ENCODE results near the gene SSH2.

The SSH2 gene

DNA sequence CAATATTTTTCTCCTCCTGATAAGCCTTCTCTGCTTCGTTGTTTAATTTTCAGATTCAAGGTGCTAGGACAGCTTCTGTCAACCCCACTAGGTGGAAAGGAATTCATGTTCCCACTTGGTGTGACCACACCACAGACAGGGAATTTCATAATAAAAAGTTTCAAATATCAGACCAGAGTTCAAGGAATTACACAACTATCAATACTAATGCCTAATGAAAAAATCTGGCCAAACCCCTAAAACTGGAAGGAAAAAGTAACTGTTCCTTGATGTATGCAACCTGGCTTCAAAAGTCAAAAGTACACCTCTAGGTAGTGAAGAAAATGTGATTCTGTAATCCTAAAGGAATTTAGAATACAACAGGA is 219.5 kb downstream of the SSH2 start:
- Histone ChIP-seq H2AFZ (ENCODE audit: low read depth, low read length) (no peak overlapping the region), H3K36me3 (ENCODE audit: insufficient read depth, low read length) (no peaks in the 10 kb centered on the region), H3K4me1 (ENCODE audit: insufficient read depth, low read length) (peaks cover 5% of the 10 kb centered on the region), H3K27me3 (ENCODE audit: insufficient read depth, low read length) (no peaks in the 10 kb centered on the region), H3K4me3 (ENCODE audit: low read length) (no peak overlapping the region), H3K9me3 (ENCODE audit: low read length) (no peaks in the 10 kb centered on the region)

- Histone ChIP-seq H2AFZ (ENCODE audit: low read depth, low read length) (no peak overlapping the region), H3K27me3 (ENCODE audit: insufficient read depth, low read length) (no peaks in the 10 kb centered on the region), H3K9me3 (ENCODE audit: low read length) (no peaks in the 10 kb centered on the region), H3K36me3 (ENCODE audit: insufficient read depth, low read length) (no peaks in the 10 kb centered on the region), H3K4me3 (ENCODE audit: low read length) (no peak overlapping the region), H3K4me1 (ENCODE audit: insufficient read depth, low read length) (peaks cover 5% of the 10 kb centered on the region)
Observed at GRCh38 chr17:29709866-29710519, 220.0 kb downstream of the SSH2 start.

DNA sequence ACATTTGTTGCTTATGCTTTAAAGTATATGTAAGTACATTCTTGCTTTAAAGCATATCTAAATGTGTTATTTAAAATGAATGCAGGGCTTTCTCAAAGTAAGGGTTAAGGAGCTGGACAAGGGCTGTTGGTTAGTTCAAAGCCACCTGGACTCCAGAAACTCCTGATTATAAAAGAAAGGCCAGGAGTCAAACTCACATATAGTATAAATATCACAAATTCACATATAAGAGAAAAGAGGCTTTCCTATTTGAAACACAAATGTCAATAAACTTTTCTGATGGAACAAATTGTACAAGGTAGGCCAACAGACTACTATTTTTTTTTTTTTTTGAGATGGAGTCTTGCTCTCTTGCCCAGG is 222.8 kb downstream of the SSH2 start:
- no peak overlapping the region for H3K4me3 ChIP-seq (ENCODE audit: low read length)
- no peaks in the 10 kb centered on the region for H3K4me1 ChIP-seq (ENCODE audit: insufficient read depth, low read length)
- peaks cover 3% of the 10 kb centered on the region for H3K36me3 ChIP-seq (ENCODE audit: insufficient read depth, low read length)
- no peaks in the 10 kb centered on the region for H3K27me3 ChIP-seq (ENCODE audit: insufficient read depth, low read length)
- H2AFZ ChIP-seq (ENCODE audit: low read depth, low read length), result no peak overlapping the region
- H3K9me3 ChIP-seq (ENCODE audit: low read length), result no peaks in the 10 kb centered on the region

DNA sequence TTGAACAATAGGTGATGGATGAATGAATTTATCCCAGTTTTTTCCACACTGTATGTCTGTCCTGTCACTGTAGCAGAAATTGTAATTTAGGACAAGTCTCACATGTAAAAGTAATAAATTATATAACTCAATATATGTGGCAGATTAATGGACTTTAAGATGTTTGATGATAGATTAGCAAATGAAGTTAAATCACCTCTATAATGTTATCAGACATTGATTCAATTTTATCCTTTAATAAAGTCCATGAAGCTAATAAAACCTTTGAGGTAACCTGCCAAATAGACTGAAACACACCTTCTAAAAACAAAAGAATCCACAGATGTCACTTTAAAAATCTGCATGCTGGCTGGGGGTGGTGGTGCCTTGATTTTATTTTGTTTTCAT is 224.0 kb downstream of the SSH2 start:
- Histone ChIP-seq H3K27me3 (ENCODE audit: insufficient read depth, low read length) (no peaks in the 10 kb centered on the region), H3K4me1 (ENCODE audit: insufficient read depth, low read length) (no peaks in the 10 kb centered on the region), H3K36me3 (ENCODE audit: insufficient read depth, low read length) (peaks cover 6% of the 10 kb centered on the region), H3K4me3 (ENCODE audit: low read length) (no peak overlapping the region), H3K9me3 (ENCODE audit: low read length) (no peaks in the 10 kb centered on the region), H2AFZ (ENCODE audit: low read depth, low read length) (no peak overlapping the region)

- no peaks in the 10 kb centered on the region for H3K27me3 ChIP-seq (ENCODE audit: insufficient read depth, low read length)
- H3K36me3 ChIP-seq (ENCODE audit: insufficient read depth, low read length), result peaks cover 6% of the 10 kb centered on the region
- H3K4me1 ChIP-seq (ENCODE audit: insufficient read depth, low read length), result no peaks in the 10 kb centered on the region
- no peaks in the 10 kb centered on the region for H3K9me3 ChIP-seq (ENCODE audit: low read length)
- H2AFZ ChIP-seq (ENCODE audit: low read depth, low read length), result no peak overlapping the region
- no peak overlapping the region for H3K4me3 ChIP-seq (ENCODE audit: low read length)
Observed at GRCh38 chr17:29705386-29705785, 224.6 kb downstream of the SSH2 start.

DNA sequence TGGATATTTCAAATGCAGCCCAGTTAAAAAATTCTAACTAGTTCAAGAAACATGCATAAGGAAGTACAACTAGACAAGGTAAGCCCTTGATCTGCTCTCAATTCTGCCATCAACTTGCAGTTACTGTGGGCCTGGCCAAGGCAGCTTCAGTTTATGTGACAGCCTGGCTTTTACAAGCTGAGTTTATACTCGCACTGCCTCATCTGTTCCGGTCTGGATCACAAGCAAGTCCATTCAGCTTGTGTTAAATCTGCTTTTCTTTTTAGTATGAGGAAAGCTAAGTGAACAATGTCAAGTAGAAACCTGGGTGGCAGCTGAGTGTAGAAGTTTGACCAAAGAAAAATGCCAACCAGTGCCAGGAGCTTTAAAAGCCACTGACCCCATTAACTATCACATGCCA is 230.7 kb downstream of the SSH2 start:
- Histone ChIP-seq H2AFZ (ENCODE audit: low read depth, low read length) (no peak overlapping the region), H3K27me3 (ENCODE audit: insufficient read depth, low read length) (no peaks in the 10 kb centered on the region), H3K4me1 (ENCODE audit: insufficient read depth, low read length) (no peaks in the 10 kb centered on the region), H3K4me3 (ENCODE audit: low read length) (no peak overlapping the region), H3K9me3 (ENCODE audit: low read length) (no peaks in the 10 kb centered on the region), H3K36me3 (ENCODE audit: insufficient read depth, low read length) (peaks cover 6% of the 10 kb centered on the region)

- no peaks in the 10 kb centered on the region for H3K27me3 ChIP-seq (ENCODE audit: insufficient read depth, low read length)
- H3K9me3 ChIP-seq (ENCODE audit: low read length), result no peaks in the 10 kb centered on the region
- H3K4me1 ChIP-seq (ENCODE audit: insufficient read depth, low read length), result no peaks in the 10 kb centered on the region
- peaks cover 6% of the 10 kb centered on the region for H3K36me3 ChIP-seq (ENCODE audit: insufficient read depth, low read length)
- H3K4me3 ChIP-seq (ENCODE audit: low read length), result no peak overlapping the region
- H2AFZ ChIP-seq (ENCODE audit: low read depth, low read length), result no peak overlapping the region
Observed at GRCh38 chr17:29698837-29699236, 231.2 kb downstream of the SSH2 start.

DNA sequence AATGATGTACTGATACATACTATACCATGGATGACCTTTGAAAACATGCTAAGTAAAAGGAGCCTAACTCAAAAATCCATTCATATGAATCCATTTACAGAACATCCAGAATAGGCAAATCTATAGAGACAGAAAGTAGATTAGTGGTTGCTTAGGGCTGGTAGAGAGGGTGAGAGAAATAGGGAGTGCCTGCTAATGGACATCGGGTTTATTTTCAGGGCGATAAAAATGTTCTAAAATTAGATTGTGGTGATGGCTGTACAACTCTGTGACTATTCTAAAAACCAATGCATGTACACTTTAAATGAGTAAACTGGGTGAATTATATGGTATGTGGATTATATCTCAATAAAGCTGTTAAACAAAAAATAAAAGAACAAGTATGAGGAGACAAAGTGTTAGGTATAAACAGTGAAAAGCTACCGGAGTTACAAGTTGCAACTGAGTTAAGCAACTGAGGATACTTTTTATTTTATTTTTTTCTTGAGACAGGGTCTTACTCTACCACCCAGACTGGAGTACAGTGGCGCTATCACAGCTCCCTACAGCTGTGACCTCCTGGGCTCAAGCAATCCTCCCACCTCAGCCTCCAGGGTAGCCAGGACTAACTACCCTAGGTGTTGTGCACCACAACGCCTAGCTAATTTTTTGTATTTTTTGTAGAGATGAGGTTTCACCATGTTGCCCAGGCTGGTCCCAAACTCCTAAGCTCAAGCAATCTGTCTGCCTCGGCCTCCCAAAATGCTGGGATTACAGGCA is 231.8 kb downstream of the SSH2 start:
- Histone ChIP-seq H3K27me3 (ENCODE audit: insufficient read depth, low read length) (no peaks in the 10 kb centered on the region), H2AFZ (ENCODE audit: low read depth, low read length) (no peak overlapping the region), H3K4me1 (ENCODE audit: insufficient read depth, low read length) (no peaks in the 10 kb centered on the region), H3K9me3 (ENCODE audit: low read length) (no peaks in the 10 kb centered on the region), H3K4me3 (ENCODE audit: low read length) (no peak overlapping the region), H3K36me3 (ENCODE audit: insufficient read depth, low read length) (peaks cover 6% of the 10 kb centered on the region)

GRCh38 chr17:29697371-29697770 is 232.7 kb downstream of the SSH2 start:
- H3K4me3 ChIP-seq (ENCODE audit: low read length), result no peak overlapping the region
- H3K36me3 ChIP-seq (ENCODE audit: insufficient read depth, low read length), result peaks cover 3% of the 10 kb centered on the region
- no peaks in the 10 kb centered on the region for H3K27me3 ChIP-seq (ENCODE audit: insufficient read depth, low read length)
- no peaks in the 10 kb centered on the region for H3K9me3 ChIP-seq (ENCODE audit: low read length)
- H2AFZ ChIP-seq (ENCODE audit: low read depth, low read length), result no peak overlapping the region
- H3K4me1 ChIP-seq (ENCODE audit: insufficient read depth, low read length), result no peaks in the 10 kb centered on the region

GRCh38 chr17:29694918-29695563 is 235.0 kb downstream of the SSH2 start:
- no peak overlapping the region for H3K4me3 ChIP-seq (ENCODE audit: low read length)
- no peaks in the 10 kb centered on the region for H3K27me3 ChIP-seq (ENCODE audit: insufficient read depth, low read length)
- H3K4me1 ChIP-seq (ENCODE audit: insufficient read depth, low read length), result no peaks in the 10 kb centered on the region
- H3K36me3 ChIP-seq (ENCODE audit: insufficient read depth, low read length), result no peaks in the 10 kb centered on the region
- H2AFZ ChIP-seq (ENCODE audit: low read depth, low read length), result no peak overlapping the region
- no peaks in the 10 kb centered on the region for H3K9me3 ChIP-seq (ENCODE audit: low read length)

DNA sequence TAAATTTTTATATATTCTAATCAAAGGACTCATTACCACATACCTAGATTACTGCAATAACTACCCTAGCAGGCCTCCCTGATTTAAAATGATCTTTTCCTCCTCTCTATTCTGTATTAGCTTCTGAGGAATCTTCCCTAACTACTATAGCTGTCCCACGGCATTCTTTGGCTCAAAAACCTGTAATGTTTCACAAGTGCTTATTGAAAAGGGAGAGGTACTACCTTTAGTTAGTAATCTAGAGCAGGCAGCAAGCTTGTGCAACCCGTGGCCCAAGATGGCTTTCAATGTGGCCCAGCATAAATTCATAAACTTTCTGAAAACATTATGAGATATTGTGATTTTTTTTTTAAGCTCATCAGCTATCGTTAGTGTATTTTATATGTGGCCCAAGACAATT is 236.3 kb downstream of the SSH2 start:
- Histone ChIP-seq H2AFZ (ENCODE audit: low read depth, low read length) (no peak overlapping the region), H3K27me3 (ENCODE audit: insufficient read depth, low read length) (no peaks in the 10 kb centered on the region), H3K36me3 (ENCODE audit: insufficient read depth, low read length) (no peaks in the 10 kb centered on the region), H3K4me1 (ENCODE audit: insufficient read depth, low read length) (no peaks in the 10 kb centered on the region), H3K4me3 (ENCODE audit: low read length) (no peak overlapping the region), H3K9me3 (ENCODE audit: low read length) (no peaks in the 10 kb centered on the region)

DNA sequence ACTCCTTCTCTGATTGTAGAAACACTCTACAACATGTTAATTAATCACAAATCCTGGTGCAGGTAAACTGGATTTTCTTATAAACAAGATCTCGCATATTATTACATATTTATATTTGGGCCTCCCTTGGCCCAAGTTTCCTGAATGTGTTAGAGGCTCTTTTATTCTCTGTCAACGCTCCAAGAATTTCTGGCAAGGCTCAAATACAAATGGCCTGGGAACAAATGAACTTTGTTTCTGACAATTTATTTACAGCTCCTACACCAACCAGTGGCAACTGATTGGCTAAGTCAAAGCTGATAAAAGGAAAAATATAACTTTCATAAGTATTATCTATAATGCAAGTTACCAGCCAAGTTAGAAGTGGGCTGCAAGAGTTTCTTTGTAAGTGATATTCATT is 242.4 kb downstream of the SSH2 start:
- H3K36me3 ChIP-seq (ENCODE audit: insufficient read depth, low read length), result peaks cover 4% of the 10 kb centered on the region
- H3K9me3 ChIP-seq (ENCODE audit: low read length), result no peaks in the 10 kb centered on the region
- H3K4me1 ChIP-seq (ENCODE audit: insufficient read depth, low read length), result no peaks in the 10 kb centered on the region
- no peaks in the 10 kb centered on the region for H3K27me3 ChIP-seq (ENCODE audit: insufficient read depth, low read length)
- no peak overlapping the region for H3K4me3 ChIP-seq (ENCODE audit: low read length)
- H2AFZ ChIP-seq (ENCODE audit: low read depth, low read length), result no peak overlapping the region

DNA sequence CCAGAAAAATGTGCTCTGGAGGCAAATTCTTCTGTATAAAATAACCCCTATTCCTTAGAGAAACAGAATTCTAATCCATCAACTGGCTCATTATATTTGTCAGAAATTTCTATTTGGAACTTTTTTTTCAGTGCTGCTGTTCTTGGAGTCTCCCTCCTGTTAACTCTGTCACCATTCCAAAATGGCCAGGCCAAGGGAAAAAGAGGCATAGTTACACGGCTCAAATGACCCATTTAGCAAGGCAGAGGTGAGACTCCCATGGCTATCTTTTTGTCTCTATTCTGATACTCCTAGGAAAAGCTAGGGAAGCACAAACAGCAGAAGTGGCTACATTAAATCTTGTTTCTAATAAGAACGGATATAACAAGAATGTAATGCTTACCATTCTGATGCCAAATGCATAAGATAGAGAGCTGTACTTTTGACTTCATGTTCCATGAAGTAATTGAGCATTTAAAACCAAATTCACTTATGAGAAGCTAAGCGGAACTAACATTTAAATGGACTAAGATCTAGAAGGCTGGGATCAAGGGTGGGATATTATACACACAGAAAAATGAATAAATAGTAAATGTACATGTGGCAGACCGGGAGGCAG is 242.9 kb downstream of the SSH2 start:
- H3K27me3 ChIP-seq (ENCODE audit: insufficient read depth, low read length), result no peaks in the 10 kb centered on the region
- peaks cover 4% of the 10 kb centered on the region for H3K36me3 ChIP-seq (ENCODE audit: insufficient read depth, low read length)
- H3K4me3 ChIP-seq (ENCODE audit: low read length), result no peak overlapping the region
- no peak overlapping the region for H2AFZ ChIP-seq (ENCODE audit: low read depth, low read length)
- H3K4me1 ChIP-seq (ENCODE audit: insufficient read depth, low read length), result no peaks in the 10 kb centered on the region
- H3K9me3 ChIP-seq (ENCODE audit: low read length), result no peaks in the 10 kb centered on the region
